Kidney (tissue), 14 donors: ENCODE measurements around the gene TRIM41. TPM values are rescaled to one million over a fixed set of nuclear protein-coding genes. Genes with fewer than 3 reads are reported as not detected.
A peak's percentile ranks its signal among the peaks of the same experiment; 100 is the strongest.

Source experiments
- DNase-seq, 5 donors: peaks; one replicate each; pipeline ENCODE4 v3.0.0-alpha.2; 2013 to 2020
- FAIRE-seq: peaks from 2 replicates; lab custom pipeline; 2012; peaks lifted over from hg19 to GRCh38; lab: Jason Lieb, UNC
- H3K27ac ChIP-seq, 2 donors: one replicate each; pipeline ENCODE4 v1.7.0; 2013; ENCODE audit warnings: low read depth in 2 of 2, low read length in 2 of 2, inconsistent platforms in 1 of 2
- H3K27me3 ChIP-seq: one replicate; pipeline ENCODE4 v1.7.1; 2013; ENCODE audit warnings: low read length, inconsistent platforms; ENCODE audit not compliant: control insufficient read depth, insufficient read depth
- H3K36me3 ChIP-seq, 3 donors: one replicate each; pipeline versions ENCODE4 v1.7.0 to v1.7.1; 2013; ENCODE audit warnings: low read length in 3 of 3, control low read depth in 1 of 3, inconsistent platforms in 1 of 3; ENCODE audit not compliant: insufficient read depth in 3 of 3, control insufficient read depth in 2 of 3
- H3K4me1 ChIP-seq, 3 donors: one replicate each; pipeline versions ENCODE4 v1.7.0 to v1.7.1; 2013; ENCODE audit warnings: low read length in 3 of 3, inconsistent platforms in 1 of 3, low read depth in 1 of 3; ENCODE audit not compliant: control insufficient read depth in 2 of 3, insufficient read depth in 2 of 3
- H3K4me3 ChIP-seq, 3 donors: one replicate each; pipeline versions ENCODE4 v1.7.0 to v1.8.1; 2013; ENCODE audit warnings: low read length in 3 of 3, control low read depth in 1 of 3, inconsistent platforms in 1 of 3
- H3K9ac ChIP-seq, 3 donors: one replicate each; pipeline versions ENCODE4 v1.7.0 to v1.7.1; 2013; ENCODE audit warnings: low read length in 3 of 3, control low read depth in 1 of 3, inconsistent platforms in 1 of 3
- H3K9me3 ChIP-seq, 3 donors: one replicate each; pipeline versions ENCODE4 v1.7.0 to v1.7.1; 2013; ENCODE audit warnings: low read length in 3 of 3, control low read depth in 1 of 3, inconsistent platforms in 1 of 3; ENCODE audit not compliant: control insufficient read depth in 2 of 3, insufficient read depth in 1 of 3
- intact Hi-C: fragments of 100-400 bp; cut with DNase I; formaldehyde crosslinking; loops from one replicate; pipeline ENCODE4 v1.11.1; 2022
- polyA plus RNA-seq: library from polyadenylated mRNA; stranded (reverse); fragments of 350-450 nt; fragmentation: Illumina TruSeq; extraction: RNeasy Lipid Tissue Mini Kit (QIAGEN cat#74804); gene quantifications from one replicate; pipeline ENCODE4 v1.2.3, GENCODE V29; 2014; ENCODE audit warnings: low read depth, low replicate concordance; ENCODE audit not compliant: insufficient read depth
- total RNA-seq: library from RNA; stranded (reverse); fragmentation: NEBNext Ultra II Directional; extraction: Animal tissue kit (Norgen Biotek cat#: 25700); gene quantifications from one replicate; pipeline ENCODE4 v1.2.1, GENCODE V29; 2021
- TF ChIP-seq, protein P1 (sequence below): IDR thresholded peaks from 3 replicates; pipeline ENCODE4 v1.5.1; 2012; ENCODE audit warnings: mild to moderate bottlenecking, moderate library complexity, borderline replicate concordance; ENCODE audit not compliant: insufficient read depth; ENCODE audit errors: extremely low read depth
- donor health status: control.
- donor health status: control.
- donor health status: control.
- donor health status: control.
- donor health status: control.
- donor health status: DM: yes; HTN: yes; CAD: no.
- donor health status: Normal renal cell carcinoma (clear cell type).

The TRIM41 gene
- total and polyA plus RNA-seq, 2 donors from 2014 or later: 21.8 to 34.9 TPM

DNA sequence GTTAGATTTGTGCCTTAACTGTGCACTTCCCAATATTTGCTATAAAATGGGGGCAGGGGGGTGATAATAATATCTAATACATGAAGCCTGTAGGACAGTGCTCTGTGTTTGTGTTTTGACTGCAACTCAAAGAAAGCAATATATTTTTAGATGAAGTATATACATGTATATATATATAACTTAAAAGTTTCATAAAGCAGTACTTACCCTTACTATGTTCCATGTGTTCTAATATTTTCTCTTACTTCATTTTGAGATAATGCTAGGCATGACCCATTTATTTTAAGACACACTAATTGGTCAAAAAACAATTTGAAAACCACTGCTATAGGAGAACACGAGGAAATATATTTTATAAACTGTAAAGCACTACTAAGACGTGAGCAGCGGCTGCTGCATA, 35.5 kb downstream of the TRIM41 start:
- H3K27me3 ChIP-seq: no peaks in the 10 kb centered on the region
- TF ChIP-seq, protein P1, sequence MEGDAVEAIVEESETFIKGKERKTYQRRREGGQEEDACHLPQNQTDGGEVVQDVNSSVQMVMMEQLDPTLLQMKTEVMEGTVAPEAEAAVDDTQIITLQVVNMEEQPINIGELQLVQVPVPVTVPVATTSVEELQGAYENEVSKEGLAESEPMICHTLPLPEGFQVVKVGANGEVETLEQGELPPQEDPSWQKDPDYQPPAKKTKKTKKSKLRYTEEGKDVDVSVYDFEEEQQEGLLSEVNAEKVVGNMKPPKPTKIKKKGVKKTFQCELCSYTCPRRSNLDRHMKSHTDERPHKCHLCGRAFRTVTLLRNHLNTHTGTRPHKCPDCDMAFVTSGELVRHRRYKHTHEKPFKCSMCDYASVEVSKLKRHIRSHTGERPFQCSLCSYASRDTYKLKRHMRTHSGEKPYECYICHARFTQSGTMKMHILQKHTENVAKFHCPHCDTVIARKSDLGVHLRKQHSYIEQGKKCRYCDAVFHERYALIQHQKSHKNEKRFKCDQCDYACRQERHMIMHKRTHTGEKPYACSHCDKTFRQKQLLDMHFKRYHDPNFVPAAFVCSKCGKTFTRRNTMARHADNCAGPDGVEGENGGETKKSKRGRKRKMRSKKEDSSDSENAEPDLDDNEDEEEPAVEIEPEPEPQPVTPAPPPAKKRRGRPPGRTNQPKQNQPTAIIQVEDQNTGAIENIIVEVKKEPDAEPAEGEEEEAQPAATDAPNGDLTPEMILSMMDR: no peak
- peaks cover 3 to 33% (median 28%) of the 10 kb centered on the region in 3 donors for H3K4me1 ChIP-seq
- no peak for FAIRE-seq
- H3K9ac ChIP-seq: peak overlapping the region in 2 of 3 donors; percentile 44 to 92
- peak overlapping the region in 2 of 3 donors; percentile 96 to 97 for H3K4me3 ChIP-seq
- no peaks in the 10 kb centered on the region for H3K9me3 ChIP-seq
- DNase-seq: peak in 1 of 5 donors; percentile 0
- peaks cover 2 to 4% (median 3%) of the 10 kb centered on the region in 3 donors for H3K36me3 ChIP-seq
- H3K27ac ChIP-seq: no peak overlapping the region
- intact Hi-C loops: no loop called here

DNA sequence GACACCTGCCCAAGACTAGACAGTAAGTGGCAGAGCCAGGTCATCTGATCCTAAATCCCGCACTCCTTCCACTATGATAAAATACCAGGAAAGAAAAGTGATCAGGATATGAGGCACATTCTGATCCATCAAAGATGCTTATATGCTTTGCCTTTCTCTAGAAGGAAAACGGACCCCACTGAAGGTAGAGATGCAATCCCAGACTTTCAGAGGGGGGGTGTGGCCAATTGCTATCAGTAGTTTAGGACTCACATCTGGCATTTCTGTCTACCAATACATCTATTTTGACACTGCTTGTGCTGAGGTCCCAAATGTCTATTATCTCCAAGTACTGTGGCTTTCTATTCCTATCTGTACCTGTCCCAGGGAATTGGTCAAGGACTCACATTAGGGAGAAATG, 36.2 kb downstream of the TRIM41 start:
- TF ChIP-seq, protein P1: no peak
- no peak for FAIRE-seq
- intact Hi-C loops: no loop called here
- Histone ChIP-seq H3K9me3 (no peaks in the 10 kb centered on the region), H3K9ac (peak overlapping the region in 2 of 3 donors; percentile 82 to 92), H3K4me3 (peak overlapping the region; percentile 79 to 97 (median 96)), H3K36me3 (peaks cover 2 to 9% (median 3%) of the 10 kb centered on the region in 3 donors), H3K27me3 (no peaks in the 10 kb centered on the region), H3K4me1 (peaks cover 3 to 31% (median 28%) of the 10 kb centered on the region in 3 donors), H3K27ac (no peak overlapping the region)
- peak in 1 of 5 donors; percentile 13 for DNase-seq

GRCh38 chr5:181259974-181260719, 37.1 kb downstream of the TRIM41 start:
- Histone ChIP-seq H3K27ac (peak overlapping the region; percentile 85 to 98), H3K9ac (peak overlapping the region; percentile 82 to 92 (median 89)), H3K27me3 (no peaks in the 10 kb centered on the region), H3K4me1 (peaks cover 3 to 28% (median 28%) of the 10 kb centered on the region in 3 donors), H3K36me3 (peaks cover 0 to 9% (median 0%) of the 10 kb centered on the region in 3 donors), H3K4me3 (peak overlapping the region; percentile 79 to 97 (median 96)), H3K9me3 (no peaks in the 10 kb centered on the region)
- DNase-seq (no peak), FAIRE-seq (no peak)
- intact Hi-C loops: no loop called here
- TF ChIP-seq, protein P1: no peak
